Panc1 (cell line): ENCODE measurements around the gene WDR5B. TPM values are rescaled to one million over a fixed set of nuclear protein-coding genes. Genes with fewer than 3 reads are reported as not detected.

Source experiments
- ATAC-seq: fragments of 200-7000 bp; cut with Tn5 transposase; 2 replicates; pipeline ENCODE4 v1.9.1; 2020; ENCODE audit warnings: mild to moderate bottlenecking, moderate library complexity
- BruUV-seq: library from RNA; stranded (reverse); fragments of 400-500 nt; replicated peaks from 2 replicates; lab custom pipeline; 2021; lab: Mats Ljungman, UMichigan
- CTCF ChIA-PET: fragments of 300-600 bp; sonication (Branson Sonifier 250); formaldehyde crosslinking; loops from one replicate; lab custom pipeline; 2022; ENCODE audit warnings: antibody characterized with exemption; lab: Charles Lee
- POLR2A ChIA-PET: fragments of 300-600 bp; sonication (Branson Sonifier 250); formaldehyde crosslinking; loops from one replicate; lab custom pipeline; 2022; ENCODE audit warnings: antibody characterized with exemption; lab: Charles Lee
- DNase-seq: peaks from one replicate; pipeline ENCODE4 v3.0.0-alpha.2; 2010; ENCODE audit warnings: low read depth, low spot score
- H3K27ac ChIP-seq: 2 replicates; pipeline ENCODE4 v1.5.1; 2011; ENCODE audit warnings: mild to moderate bottlenecking, low read length, inconsistent platforms
- H3K27me3 ChIP-seq: fragments of 200-500 bp; sonication (Bioruptor generic); 2 replicates; pipeline ENCODE4 v1.6.0; 2014; ENCODE audit warnings: low read length, inconsistent platforms; ENCODE audit not compliant: control insufficient read depth, insufficient read depth
- H3K36me3 ChIP-seq: fragments of 200-500 bp; sonication (Bioruptor generic); 2 replicates; pipeline ENCODE4 v1.5.1; 2014; ENCODE audit warnings: inconsistent platforms, mild to moderate bottlenecking, low read length, moderate library complexity; ENCODE audit not compliant: control insufficient read depth, insufficient read depth
- H3K4me1 ChIP-seq: 2 replicates; pipeline ENCODE4 v1.5.1; 2011; ENCODE audit warnings: inconsistent platforms, mild to moderate bottlenecking, low read length, moderate library complexity; ENCODE audit not compliant: control insufficient read depth, insufficient read depth
- H3K4me3 ChIP-seq, 2 experiments: 2 replicates each; pipeline ENCODE4 v1.5.1; 2011 to 2012; ENCODE audit warnings: low read depth in 2 of 2, low read length in 2 of 2, mild to moderate bottlenecking in 2 of 2, inconsistent platforms in 1 of 2, moderate library complexity in 1 of 2
- H3K9me3 ChIP-seq: fragments of 200-500 bp; sonication (Bioruptor generic); 2 replicates; pipeline ENCODE4 v1.5.1; 2014; ENCODE audit warnings: low read depth, mild to moderate bottlenecking, inconsistent platforms, low read length, moderate library complexity; ENCODE audit not compliant: control insufficient read depth, insufficient read depth
- CTCF ChIP-seq: fragments of 450-650 bp; IDR thresholded peaks from 2 replicates; pipeline ENCODE4 v1.5.1; 2017; ENCODE audit warnings: mild to moderate bottlenecking
- REST ChIP-seq, 2 experiments: IDR thresholded peaks; 2 replicates each; pipeline ENCODE4 v1.6.1; 2011 to 2012; ENCODE audit warnings: low read depth in 2 of 2, control low read depth in 1 of 2, low read length in 1 of 2, mild to moderate bottlenecking in 1 of 2, moderate library complexity in 1 of 2; ENCODE audit not compliant: insufficient read depth in 1 of 2
- SIN3A ChIP-seq: IDR thresholded peaks from 2 replicates; pipeline ENCODE4 v1.6.1; 2012; ENCODE audit warnings: low read depth, mild to moderate bottlenecking, low read length, moderate library complexity, borderline replicate concordance; ENCODE audit not compliant: insufficient read depth
- TCF7L2 ChIP-seq: IDR thresholded peaks from 2 replicates; pipeline ENCODE4 v1.6.1; 2011; ENCODE audit warnings: mild to moderate bottlenecking, low read depth, low read length, inconsistent platforms
- in situ Hi-C: cut with HindIII; loops from 2 replicates; pipeline ENCODE4 v1.10.0; 2016; ENCODE audit warnings: low sequenced_read_pairs, low pct_unique_long_range_greater_than_20kb
- intact Hi-C: fragments of 100-400 bp; cut with micrococcal nuclease; formaldehyde crosslinking; loops from one replicate; pipeline ENCODE4 v1.10.0; 2022; ENCODE audit not compliant: unreplicated experiment
- total RNA-seq: library from RNA; stranded (reverse); gene quantifications from one replicate; pipeline ENCODE4 v1.2.1, GENCODE V29; 2021; ENCODE audit not compliant: unreplicated experiment

WDR5B gene
- total RNA-seq, 1 experiment from 2014 or later: 5.5 TPM

- TF ChIP-seq TCF7L2: no peak
- no peak for TF ChIP-seq SIN3A
- no peak for TF ChIP-seq REST (IDR thresholded peaks at IDR 0.05; ENCODE audit: insufficient read depth in 1 of 2, low read depth in 2 of 2, low read length in 1 of 2)
- intact Hi-C loops (no loop called here), in situ Hi-C loops (no loop called here)
- H3K27ac ChIP-seq: no peak overlapping the region
- DNase-seq (no peak), ATAC-seq (no peak)
- ChIA-PET CTCF (no interaction called here), POLR2A (no interaction called here)
- no peaks in the 10 kb centered on the region for H3K9me3 ChIP-seq
- no TSS peak for BruUV-seq
- H3K4me1 ChIP-seq: no peaks in the 10 kb centered on the region; the same call in 1 of the 2 replicates
- no peak overlapping the region for H3K4me3 ChIP-seq
- H3K27me3 ChIP-seq: no peaks in the 10 kb centered on the region
- no peaks in the 10 kb centered on the region for H3K36me3 ChIP-seq
Measured at GRCh38 chr3:122394173-122394572, 21.7 kb downstream of the WDR5B start.

GRCh38 chr3:122392868-122393844 is 22.7 kb downstream of the WDR5B start:
- in situ Hi-C loops (no loop called here), intact Hi-C loops (loop anchor here (2.0 kb wide), 1 partner anchor 286 kb away; no protein-coding TSS in a partner anchor)
- ChIA-PET CTCF (interaction anchor here (0.6 to 1.6 kb wide), 6 partner anchors 9 to 442 kb away, joined by 3 to 10 read pairs (median 4); partner anchors contain the start of genes FAM162A and WDR5B), POLR2A (interaction anchor here (0.5 to 1.0 kb wide), 3 partner anchors 9 to 28 kb away, joined by 3 to 8 read pairs (median 3); partner anchors contain the start of gene FAM162A)
- BruUV-seq: no TSS peak
- 0 out of 2 replicates have a peak, but pooled peaks have one; percentile 53 for ATAC-seq
- no peaks in the 10 kb centered on the region; the same call in 1 of the 2 replicates for H3K4me1 ChIP-seq
- H3K36me3 ChIP-seq: no peaks in the 10 kb centered on the region
- no peak overlapping the region for H3K4me3 ChIP-seq
- TF ChIP-seq CTCF (peak; percentile 84), TCF7L2 (no peak)
- H3K27ac ChIP-seq: no peak overlapping the region
- no peaks in the 10 kb centered on the region for H3K27me3 ChIP-seq
- DNase-seq: no peak
- H3K9me3 ChIP-seq: no peaks in the 10 kb centered on the region
